A673 (cell line): ENCODE results near the gene EIF2AK2.

Experiments
- EZH2 ChIP-seq: fragments of 200-600 bp; sonication (generic); IDR thresholded peaks from 2 replicates; pipeline ENCODE4 v1.6.1; 2017; ENCODE audit warnings: borderline replicate concordance, low read depth, mild to moderate bottlenecking, mixed read lengths, antibody characterized with exemption, low read length; ENCODE audit not compliant: poor library complexity, severe bottlenecking
- TF ChIP-seq, protein P1 (sequence below): fragments of 300-800, 200-600 bp; sonication (generic); conservative IDR thresholded peaks from 2 replicates; pipeline ENCODE4 v1.5.1; 2017; ENCODE audit warnings: low read depth, mild to moderate bottlenecking, antibody characterized with exemption, low read length, moderate library complexity, mixed read lengths

- TF ChIP-seq, protein P1, sequence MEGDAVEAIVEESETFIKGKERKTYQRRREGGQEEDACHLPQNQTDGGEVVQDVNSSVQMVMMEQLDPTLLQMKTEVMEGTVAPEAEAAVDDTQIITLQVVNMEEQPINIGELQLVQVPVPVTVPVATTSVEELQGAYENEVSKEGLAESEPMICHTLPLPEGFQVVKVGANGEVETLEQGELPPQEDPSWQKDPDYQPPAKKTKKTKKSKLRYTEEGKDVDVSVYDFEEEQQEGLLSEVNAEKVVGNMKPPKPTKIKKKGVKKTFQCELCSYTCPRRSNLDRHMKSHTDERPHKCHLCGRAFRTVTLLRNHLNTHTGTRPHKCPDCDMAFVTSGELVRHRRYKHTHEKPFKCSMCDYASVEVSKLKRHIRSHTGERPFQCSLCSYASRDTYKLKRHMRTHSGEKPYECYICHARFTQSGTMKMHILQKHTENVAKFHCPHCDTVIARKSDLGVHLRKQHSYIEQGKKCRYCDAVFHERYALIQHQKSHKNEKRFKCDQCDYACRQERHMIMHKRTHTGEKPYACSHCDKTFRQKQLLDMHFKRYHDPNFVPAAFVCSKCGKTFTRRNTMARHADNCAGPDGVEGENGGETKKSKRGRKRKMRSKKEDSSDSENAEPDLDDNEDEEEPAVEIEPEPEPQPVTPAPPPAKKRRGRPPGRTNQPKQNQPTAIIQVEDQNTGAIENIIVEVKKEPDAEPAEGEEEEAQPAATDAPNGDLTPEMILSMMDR, result no peak
- TF ChIP-seq EZH2, result no peak
Observed at GRCh38 chr2:37068686-37069085, 88.1 kb downstream of the EIF2AK2 start.
